ENCODE results near the gene COL18A1.

- TF ChIP-seq CTCF (IDR thresholded peaks at IDR 0.05; ENCODE audit: low read depth, low read length, missing input control) (no peak), REST (IDR thresholded peaks at IDR 0.05) (no peak), EGR1 (IDR thresholded peaks at IDR 0.05; ENCODE audit: low read depth in 2 of 2) (no peak), SP1 (IDR thresholded peaks at IDR 0.05) (no peak), MAX (IDR thresholded peaks at IDR 0.05) (no peak)
Measured at GRCh38 chr21:45365186-45365607, 39.8 kb upstream of the COL18A1 start.

Data from liver (tissue), 3 donors.